ENCODE data around the gene ZNF439.

DNA sequence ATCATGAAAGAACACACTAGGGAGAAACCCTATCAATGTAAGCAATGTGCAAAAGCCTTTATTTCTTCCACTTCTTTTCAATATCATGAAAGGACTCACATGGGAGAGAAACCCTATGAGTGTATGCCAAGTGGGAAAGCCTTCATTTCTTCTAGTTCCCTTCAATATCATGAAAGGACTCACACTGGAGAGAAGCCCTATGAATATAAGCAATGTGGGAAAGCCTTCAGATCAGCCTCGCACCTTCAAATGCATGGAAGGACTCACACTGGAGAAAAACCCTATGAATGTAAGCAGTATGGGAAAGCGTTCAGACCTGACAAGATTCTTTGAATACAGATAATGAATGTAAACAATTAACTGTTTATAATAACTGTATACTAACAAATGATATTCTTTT lies 15.0 kb upstream of the ZNF439 start:
- TF ChIP-seq POLR2A (IDR thresholded peaks at IDR 0.05; ENCODE audit: low read depth, low read length) (no peak), POLR2AphosphoS5 (IDR thresholded peaks at IDR 0.05; ENCODE audit: low read depth, low read length) (no peak), SPI1 (IDR thresholded peaks at IDR 0.05; ENCODE audit: low read depth, low read length) (no peak), PAX5 (IDR thresholded peaks at IDR 0.05; ENCODE audit: insufficient read depth, low read length, severe bottlenecking) (no peak)
